IMR-90 (cell line): ENCODE data around the gene NEXN.

Source experiments
- CEBPB ChIP-seq: IDR thresholded peaks from 2 replicates; pipeline ENCODE4 v1.6.1; 2012; ENCODE audit warnings: low read depth, low read length, improper control_type of control experiment
- POLR2A ChIP-seq: IDR thresholded peaks from 2 replicates; pipeline ENCODE4 v1.6.1; 2012; ENCODE audit warnings: mild to moderate bottlenecking, low read depth, low read length
- RAD21 ChIP-seq: IDR thresholded peaks from 2 replicates; pipeline ENCODE4 v1.6.1; 2012; ENCODE audit warnings: low read length, improper control_type of control experiment
- TF ChIP-seq, protein P1 (sequence below): conservative IDR thresholded peaks from 2 replicates; pipeline ENCODE4 v1.5.1; 2012; ENCODE audit warnings: mild to moderate bottlenecking, low read depth, low read length, improper control_type of control experiment

DNA sequence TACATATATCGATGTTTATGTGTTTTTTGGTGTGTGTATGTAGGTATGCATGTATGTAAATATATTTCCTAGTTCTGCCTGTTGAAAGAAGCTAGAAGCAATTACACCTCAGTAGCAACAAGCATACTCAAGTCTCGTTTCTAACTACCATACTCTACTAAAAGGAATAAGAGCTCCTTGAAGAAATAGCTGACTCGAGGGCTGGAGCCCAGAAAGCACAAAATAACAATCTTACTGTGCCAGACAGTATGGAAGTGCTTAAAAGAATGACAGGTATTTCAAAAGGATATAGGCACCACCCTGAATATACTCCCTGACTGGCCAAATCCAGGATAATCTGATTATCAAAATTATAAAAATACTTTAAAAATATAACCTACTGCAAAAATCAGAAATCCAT, 67.3 kb downstream of the NEXN start:
- TF ChIP-seq, protein P1, sequence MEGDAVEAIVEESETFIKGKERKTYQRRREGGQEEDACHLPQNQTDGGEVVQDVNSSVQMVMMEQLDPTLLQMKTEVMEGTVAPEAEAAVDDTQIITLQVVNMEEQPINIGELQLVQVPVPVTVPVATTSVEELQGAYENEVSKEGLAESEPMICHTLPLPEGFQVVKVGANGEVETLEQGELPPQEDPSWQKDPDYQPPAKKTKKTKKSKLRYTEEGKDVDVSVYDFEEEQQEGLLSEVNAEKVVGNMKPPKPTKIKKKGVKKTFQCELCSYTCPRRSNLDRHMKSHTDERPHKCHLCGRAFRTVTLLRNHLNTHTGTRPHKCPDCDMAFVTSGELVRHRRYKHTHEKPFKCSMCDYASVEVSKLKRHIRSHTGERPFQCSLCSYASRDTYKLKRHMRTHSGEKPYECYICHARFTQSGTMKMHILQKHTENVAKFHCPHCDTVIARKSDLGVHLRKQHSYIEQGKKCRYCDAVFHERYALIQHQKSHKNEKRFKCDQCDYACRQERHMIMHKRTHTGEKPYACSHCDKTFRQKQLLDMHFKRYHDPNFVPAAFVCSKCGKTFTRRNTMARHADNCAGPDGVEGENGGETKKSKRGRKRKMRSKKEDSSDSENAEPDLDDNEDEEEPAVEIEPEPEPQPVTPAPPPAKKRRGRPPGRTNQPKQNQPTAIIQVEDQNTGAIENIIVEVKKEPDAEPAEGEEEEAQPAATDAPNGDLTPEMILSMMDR = no peak
- TF ChIP-seq RAD21 (no peak), CEBPB (no peak), POLR2A (no peak)
